Measurements from ENCODE around the gene SDK1. TPM values are rescaled to one million over a fixed set of nuclear protein-coding genes. Genes with fewer than 3 reads are reported as not detected.

Gene SDK1
- total RNA-seq, 2 donors from 2014 or later = 1.3 to 2.6 TPM

DNA sequence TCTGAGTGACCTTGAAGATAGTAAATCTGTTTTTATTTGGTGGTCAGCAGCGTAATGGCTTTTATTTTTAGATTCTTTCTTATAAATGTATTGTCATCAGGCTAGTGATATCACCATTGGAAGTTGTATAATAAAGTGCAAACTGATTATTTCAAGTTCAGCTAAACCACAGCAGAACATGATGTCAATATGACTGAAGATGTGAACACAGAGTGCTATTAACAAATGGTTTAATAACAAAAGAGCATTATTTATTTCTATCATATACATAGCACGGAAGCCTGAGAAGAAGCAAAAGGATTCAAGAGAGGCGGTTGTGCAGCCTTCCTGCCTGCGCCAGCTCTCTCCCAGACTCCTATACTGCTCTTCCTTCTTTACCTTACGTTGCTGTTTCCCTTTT lies 142.7 kb downstream of the SDK1 start:
- intact Hi-C loops (cut with DNase I) = no loop called here
- no peaks in the 10 kb centered on the region for H3K9me3 ChIP-seq
- no peaks in the 10 kb centered on the region for H3K36me3 ChIP-seq
- H3K9ac ChIP-seq (ENCODE audit: low read depth in 2 of 2, low read length in 2 of 2) = no peak overlapping the region
- no peak overlapping the region for H3K4me3 ChIP-seq
- H3K4me1 ChIP-seq = no peaks in the 10 kb centered on the region
- no peak for DNase-seq
- no peak overlapping the region for H3K27ac ChIP-seq
- TF ChIP-seq, protein P1, sequence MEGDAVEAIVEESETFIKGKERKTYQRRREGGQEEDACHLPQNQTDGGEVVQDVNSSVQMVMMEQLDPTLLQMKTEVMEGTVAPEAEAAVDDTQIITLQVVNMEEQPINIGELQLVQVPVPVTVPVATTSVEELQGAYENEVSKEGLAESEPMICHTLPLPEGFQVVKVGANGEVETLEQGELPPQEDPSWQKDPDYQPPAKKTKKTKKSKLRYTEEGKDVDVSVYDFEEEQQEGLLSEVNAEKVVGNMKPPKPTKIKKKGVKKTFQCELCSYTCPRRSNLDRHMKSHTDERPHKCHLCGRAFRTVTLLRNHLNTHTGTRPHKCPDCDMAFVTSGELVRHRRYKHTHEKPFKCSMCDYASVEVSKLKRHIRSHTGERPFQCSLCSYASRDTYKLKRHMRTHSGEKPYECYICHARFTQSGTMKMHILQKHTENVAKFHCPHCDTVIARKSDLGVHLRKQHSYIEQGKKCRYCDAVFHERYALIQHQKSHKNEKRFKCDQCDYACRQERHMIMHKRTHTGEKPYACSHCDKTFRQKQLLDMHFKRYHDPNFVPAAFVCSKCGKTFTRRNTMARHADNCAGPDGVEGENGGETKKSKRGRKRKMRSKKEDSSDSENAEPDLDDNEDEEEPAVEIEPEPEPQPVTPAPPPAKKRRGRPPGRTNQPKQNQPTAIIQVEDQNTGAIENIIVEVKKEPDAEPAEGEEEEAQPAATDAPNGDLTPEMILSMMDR (IDR thresholded peaks at IDR 0.05) = no peak
- H3K27me3 ChIP-seq = no peaks in the 10 kb centered on the region

DNA sequence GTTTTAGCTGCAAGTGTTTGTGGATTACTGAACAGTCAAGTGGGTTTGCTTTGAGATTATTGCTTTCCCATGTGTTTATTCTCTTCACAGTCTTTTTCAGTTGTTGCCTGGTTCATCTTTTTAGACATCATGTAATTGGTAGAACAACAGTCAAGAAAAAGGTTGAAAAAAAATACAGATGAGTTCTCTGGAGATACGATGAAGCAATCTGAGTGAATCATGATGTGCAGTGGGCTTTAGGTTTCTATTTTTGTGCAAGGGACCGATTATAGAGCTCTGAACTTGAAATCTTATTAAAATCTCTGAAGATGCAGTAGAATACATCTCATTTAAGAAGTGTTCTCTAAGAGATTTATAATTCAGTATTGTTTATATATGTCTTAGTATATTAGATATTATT lies 145.7 kb downstream of the SDK1 start:
- Histone ChIP-seq H3K9ac (ENCODE audit: low read depth in 2 of 2, low read length in 2 of 2) (no peak overlapping the region), H3K36me3 (no peaks in the 10 kb centered on the region), H3K27ac (no peak overlapping the region), H3K27me3 (no peaks in the 10 kb centered on the region), H3K4me3 (no peak overlapping the region), H3K4me1 (no peaks in the 10 kb centered on the region), H3K9me3 (no peaks in the 10 kb centered on the region)
- TF ChIP-seq, protein P1 (IDR thresholded peaks at IDR 0.05) = no peak
- intact Hi-C loops (cut with DNase I) = no loop called here
- no peak for DNase-seq

DNA sequence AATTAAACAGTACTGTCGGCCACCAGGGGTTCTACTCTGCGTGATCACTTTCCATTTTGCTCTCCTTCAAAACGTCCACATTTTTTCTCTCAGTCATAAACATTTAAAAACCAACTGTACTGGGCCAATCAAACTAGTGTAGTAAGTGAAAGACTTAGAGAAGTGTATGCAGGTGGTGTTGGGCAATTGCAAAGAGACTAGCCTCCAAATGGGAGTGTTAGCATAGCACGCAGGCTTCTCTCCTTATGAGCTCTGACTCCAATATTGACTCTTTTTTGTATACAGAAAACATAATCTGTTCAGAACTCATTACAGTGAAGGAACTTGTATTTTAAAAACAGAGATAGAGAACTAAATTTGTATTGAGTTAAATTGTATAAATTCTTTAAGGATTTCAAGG lies 150.6 kb downstream of the SDK1 start:
- TF ChIP-seq, protein P1 (IDR thresholded peaks at IDR 0.05) = no peak
- Histone ChIP-seq H3K4me3 (no peak overlapping the region), H3K9me3 (no peaks in the 10 kb centered on the region), H3K27ac (no peak overlapping the region), H3K36me3 (no peaks in the 10 kb centered on the region), H3K4me1 (no peaks in the 10 kb centered on the region), H3K9ac (ENCODE audit: low read depth in 2 of 2, low read length in 2 of 2) (no peak overlapping the region), H3K27me3 (no peaks in the 10 kb centered on the region)
- intact Hi-C loops (cut with DNase I) = no loop called here
- DNase-seq = no peak

DNA sequence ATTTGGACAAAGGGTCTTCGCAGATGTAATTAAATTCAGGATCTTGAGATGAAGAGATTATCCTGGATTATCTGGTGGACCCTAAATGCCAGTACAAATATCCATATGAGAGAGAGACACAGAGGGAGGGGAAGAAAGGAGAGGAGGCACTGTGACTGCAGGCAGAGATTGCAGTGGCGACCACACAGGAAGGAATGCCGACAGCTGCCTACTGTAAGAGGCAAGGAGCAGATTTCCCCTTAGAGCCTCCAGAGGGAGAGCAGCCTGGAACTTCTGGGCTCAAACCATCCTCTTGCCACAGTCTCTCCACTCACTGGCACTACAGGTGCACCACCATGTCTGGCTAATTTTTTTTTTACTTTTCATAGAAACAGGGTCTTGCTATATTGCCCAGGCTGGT lies 152.3 kb downstream of the SDK1 start:
- Histone ChIP-seq H3K36me3 (no peaks in the 10 kb centered on the region), H3K9ac (ENCODE audit: low read depth in 2 of 2, low read length in 2 of 2) (no peak overlapping the region), H3K27me3 (no peaks in the 10 kb centered on the region), H3K4me3 (no peak overlapping the region), H3K27ac (no peak overlapping the region), H3K4me1 (no peaks in the 10 kb centered on the region), H3K9me3 (no peaks in the 10 kb centered on the region)
- intact Hi-C loops (cut with DNase I) = no loop called here
- TF ChIP-seq, protein P1 (IDR thresholded peaks at IDR 0.05) = no peak
- DNase-seq = no peak

DNA sequence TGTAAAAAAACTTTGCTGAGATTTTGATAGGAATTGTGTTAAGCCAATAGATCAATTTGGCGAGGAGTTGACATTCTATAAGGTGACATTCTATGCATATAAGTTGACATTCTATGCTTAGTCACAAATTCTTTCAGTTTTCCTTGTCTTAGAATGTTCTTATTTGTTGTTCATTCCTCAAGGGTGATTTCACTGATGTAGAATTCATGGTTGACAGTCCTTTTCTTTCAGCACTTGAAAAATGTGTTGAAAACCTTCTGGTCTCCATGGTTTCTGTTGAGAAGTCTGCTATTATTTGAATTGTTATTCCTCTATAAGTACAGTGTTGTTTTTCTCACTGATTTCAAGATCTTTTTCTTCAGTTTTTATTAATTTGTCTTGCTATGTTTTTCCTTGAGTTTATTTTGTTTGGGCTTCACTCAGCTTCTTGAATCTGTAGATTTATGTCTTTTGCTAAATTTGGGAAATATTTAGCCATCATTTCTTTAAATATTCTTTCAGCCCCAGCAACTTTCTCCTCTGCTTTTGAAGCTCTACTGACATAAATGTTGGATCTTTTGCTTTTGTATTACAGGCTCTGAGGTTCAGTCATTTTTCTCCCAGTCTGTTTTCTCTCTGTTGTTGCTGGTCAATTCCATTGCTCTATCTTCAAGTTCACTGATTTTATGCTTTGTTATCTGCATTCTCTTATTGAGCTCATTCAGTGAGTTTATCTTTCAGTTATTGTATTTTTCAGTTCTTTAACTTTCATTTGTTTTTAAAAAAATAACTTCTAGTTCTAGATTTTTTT lies 154.9 kb downstream of the SDK1 start:
- Histone ChIP-seq H3K27ac (no peak overlapping the region), H3K9me3 (no peaks in the 10 kb centered on the region), H3K9ac (ENCODE audit: low read depth in 2 of 2, low read length in 2 of 2) (no peak overlapping the region), H3K4me3 (no peak overlapping the region), H3K4me1 (no peaks in the 10 kb centered on the region), H3K27me3 (no peaks in the 10 kb centered on the region), H3K36me3 (no peaks in the 10 kb centered on the region)
- TF ChIP-seq, protein P1 (IDR thresholded peaks at IDR 0.05) = no peak
- no peak for DNase-seq
- intact Hi-C loops (cut with DNase I) = no loop called here

Data from colonic mucosa (tissue), 4 donors.